ENCODE measurements around the gene POLR3K.

- no peak for TF ChIP-seq EZH2 (IDR thresholded peaks at IDR 0.05; ENCODE audit: borderline replicate concordance, low read depth, low read length, severe bottlenecking)
- TF ChIP-seq CTCF (IDR thresholded peaks at IDR 0.05; ENCODE audit: extremely low read depth in 1 of 2, insufficient read depth in 1 of 2, low read depth in 1 of 2, low read length in 2 of 2), result no peak
- no peak for TF ChIP-seq POLR2A (IDR thresholded peaks at IDR 0.05; ENCODE audit: low read depth, low read length)
- no peak for TF ChIP-seq MAX (IDR thresholded peaks at IDR 0.05; ENCODE audit: insufficient read depth, insufficient read length)
- TF ChIP-seq POLR2AphosphoS5 (IDR thresholded peaks at IDR 0.05; ENCODE audit: insufficient read depth, low read depth, low read length), result no peak
- no peak for TF ChIP-seq FOS (IDR thresholded peaks at IDR 0.05; ENCODE audit: borderline replicate concordance, insufficient read depth, low read length)
- TF ChIP-seq JUN (IDR thresholded peaks at IDR 0.05; ENCODE audit: borderline replicate concordance, insufficient read depth, insufficient read length, low read depth), result no peak
Observed at GRCh38 chr16:61879-62281, 8.5 kb upstream of the POLR3K start.

Data from endothelial cell of umbilical vein (primary cell).